ENCODE measurements around the gene DHX15.

DHX15 gene

DNA sequence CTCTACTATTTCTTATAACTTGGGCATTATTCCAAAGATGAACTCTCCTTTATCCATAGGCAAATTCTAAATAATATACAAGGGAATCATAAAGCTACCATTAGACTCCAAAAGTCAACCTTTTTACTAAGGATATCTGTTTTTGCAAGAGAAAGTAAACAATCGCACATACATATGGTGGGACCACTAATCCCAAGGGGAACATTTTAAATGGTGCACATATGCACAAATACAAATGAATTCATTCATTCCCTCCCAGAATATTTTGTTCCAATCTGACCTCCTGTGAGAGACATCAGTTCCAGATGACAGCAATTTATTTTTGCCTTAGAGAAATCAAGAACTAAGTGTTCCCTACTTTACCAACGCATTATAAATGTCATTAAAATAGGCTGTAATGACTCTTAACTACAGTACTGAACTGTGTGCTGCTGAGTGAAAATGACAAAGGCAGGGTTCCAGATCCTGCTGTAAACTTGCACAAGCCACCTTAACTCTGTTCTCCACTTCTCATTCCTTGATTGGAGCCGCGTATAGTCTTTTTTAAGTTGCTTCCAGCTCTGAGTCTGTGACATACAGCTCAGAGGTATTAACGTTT is 2.0 kb downstream of the DHX15 start:
- no peak for DNase-seq (ENCODE audit: low read depth)

DNA sequence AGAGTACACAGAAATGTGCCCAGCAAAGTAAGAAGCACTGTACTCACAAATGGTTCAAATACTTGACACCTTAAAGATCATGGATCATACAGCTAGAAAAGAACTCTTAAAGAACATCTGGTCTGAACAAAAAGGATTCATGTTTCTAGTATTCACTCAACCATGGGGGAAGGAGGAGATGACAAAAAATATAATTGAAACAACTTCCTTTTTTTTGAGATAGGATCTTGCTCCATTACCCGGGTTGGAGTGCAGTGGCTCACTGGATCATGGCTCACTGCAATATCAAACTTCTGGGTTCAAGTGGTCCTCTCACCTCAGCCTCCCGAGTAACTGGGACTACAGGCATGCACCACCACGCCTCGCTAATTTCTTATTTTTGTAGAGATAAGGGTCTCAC is 6.0 kb downstream of the DHX15 start:
- no peak for DNase-seq (ENCODE audit: low read depth)

DNA sequence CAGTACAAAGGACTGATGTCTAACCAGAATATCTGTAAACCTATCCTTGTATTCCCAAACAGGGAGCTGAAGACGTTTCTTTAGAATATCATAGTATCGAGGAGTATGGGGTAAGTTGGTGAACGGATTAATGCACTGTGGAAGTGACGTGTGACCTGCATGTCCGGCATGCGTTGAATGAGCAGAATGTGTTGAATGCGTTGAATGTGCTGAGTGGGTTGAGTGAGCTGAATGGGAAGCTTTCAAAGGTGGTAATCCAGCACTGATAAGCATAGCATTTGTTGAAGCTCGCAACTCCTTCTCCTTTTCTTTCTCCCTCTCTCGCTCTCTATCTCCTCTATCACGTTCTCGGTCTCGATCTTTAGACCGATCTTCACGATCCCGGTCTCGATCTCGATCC is 8.1 kb downstream of the DHX15 start:
- no peak for DNase-seq (ENCODE audit: low read depth)

DNA sequence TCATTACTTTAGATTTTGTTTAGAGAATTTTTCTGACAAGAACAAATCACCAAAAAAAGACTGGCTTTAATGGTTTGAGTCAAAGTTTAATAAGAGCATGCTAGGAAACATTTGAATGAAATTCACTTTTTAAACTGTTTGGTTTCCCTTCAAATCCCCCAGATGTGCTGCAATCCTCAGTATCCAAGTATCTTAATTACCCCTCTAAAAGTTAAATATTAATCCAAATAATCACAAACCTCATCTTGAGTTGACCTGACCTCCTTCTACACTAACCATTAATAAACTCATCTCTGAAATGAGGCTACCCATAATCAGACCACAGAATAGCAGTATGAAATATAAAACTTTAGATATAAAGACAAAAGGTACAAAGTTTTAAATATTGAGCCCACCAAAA is 10.1 kb downstream of the DHX15 start:
- no peak for DNase-seq (ENCODE audit: low read depth)

DNA sequence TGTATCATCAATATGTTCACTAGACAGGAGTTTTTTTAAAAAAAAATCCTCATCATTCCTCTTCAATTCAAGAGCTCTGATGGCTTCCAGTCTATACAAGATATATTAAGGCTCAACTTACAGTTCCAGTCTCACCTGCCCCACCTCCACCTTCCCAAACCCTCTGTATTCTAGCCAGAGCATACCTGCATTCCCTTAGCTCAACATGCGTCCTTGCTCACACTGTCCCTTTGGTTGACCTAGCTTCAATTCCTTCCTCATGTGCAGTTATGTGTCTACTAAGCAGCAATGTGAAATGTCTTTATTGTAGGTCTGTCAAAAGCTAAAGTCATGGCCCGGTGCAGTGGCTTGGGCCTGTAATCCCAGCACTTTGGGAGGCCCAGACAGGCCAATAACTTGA is 10.8 kb downstream of the DHX15 start:
- no peak for DNase-seq (ENCODE audit: low read depth)

DNA sequence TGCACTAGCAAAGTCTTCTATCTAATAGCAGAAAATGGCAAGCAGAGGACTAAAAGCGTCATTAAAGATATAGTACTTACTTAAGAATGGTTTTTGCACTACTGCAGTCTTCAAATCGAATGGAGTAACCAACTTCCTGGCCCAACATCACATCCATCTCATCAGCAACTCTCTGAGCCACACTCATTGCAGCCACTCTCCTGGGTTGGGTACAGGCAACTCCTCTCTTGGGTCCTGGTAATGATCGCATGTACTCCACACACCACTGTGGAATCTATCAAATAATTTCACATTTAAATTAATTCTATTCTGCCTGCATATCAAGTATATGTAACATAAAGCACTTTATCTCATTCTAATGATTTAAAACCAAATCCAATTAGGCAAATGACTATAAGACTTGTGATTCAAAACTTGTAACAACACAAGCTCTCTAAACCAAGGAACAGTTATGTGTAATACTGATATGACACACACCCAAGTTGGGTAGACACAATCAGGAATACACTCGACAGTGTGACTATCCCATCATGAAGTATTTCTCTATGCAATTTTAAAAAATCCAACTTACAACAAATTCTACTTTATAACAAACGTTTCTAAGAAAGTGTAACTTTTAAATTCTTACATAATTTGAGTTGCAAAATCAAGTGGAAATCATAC is 13.6 kb downstream of the DHX15 start:
- DNase-seq (ENCODE audit: low read depth), result no peak

DNA sequence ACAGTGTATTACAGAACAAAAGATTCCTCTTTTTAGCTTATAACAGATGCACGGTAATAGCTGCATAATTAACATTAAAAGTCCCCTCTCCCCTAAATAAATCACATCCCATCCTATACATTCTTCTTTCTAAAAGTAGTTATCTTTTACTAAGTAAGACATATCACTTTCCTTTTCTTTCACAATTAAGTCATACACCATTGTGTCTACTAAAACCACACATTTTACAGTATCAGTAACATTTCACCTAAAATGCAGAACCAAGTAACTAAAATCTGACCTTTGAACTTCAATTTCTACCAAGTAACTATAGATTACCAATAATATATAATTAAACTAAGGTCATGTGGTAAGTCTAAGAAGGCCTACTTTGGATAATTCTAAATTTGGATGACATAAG is 14.2 kb downstream of the DHX15 start:
- DNase-seq (ENCODE audit: low read depth), result no peak

DNA sequence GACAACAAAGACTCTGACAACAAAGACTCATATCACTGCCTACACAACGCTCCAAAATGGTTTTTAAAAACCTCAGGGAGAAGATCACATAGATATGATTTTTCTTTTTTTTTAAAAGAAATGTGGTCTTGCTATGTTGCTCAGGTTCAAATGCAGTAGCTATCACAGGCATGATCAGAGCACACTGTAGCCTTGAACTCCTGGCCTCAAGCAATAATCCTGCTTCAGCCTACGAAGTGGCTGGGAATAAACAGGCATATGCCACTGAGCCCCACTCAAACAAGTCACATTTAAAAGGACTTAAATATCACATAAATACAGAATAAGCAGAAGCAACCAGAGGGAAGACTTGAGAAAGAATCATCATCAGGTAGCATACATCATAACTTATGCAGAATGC is 14.7 kb downstream of the DHX15 start:
- DNase-seq (ENCODE audit: low read depth), result no peak

DNA sequence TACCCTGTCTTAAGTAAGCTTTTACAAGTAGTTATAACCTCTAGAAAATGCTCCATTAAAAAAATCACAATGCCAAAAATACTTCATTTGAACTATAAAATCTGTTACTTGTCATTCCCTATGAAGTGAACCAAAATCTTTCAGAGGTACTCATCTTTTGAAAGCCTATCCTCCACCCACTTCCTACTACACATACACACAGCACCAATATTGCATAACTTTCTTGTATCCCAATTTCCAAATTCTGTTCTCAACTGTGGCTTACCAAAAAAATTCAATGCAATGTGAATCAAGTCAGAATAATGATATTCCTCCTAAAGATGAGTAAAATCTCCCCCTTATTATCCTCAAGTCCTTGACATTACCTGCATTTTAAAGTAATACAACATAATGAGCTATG is 15.9 kb downstream of the DHX15 start:
- DNase-seq (ENCODE audit: low read depth), result no peak

DNA sequence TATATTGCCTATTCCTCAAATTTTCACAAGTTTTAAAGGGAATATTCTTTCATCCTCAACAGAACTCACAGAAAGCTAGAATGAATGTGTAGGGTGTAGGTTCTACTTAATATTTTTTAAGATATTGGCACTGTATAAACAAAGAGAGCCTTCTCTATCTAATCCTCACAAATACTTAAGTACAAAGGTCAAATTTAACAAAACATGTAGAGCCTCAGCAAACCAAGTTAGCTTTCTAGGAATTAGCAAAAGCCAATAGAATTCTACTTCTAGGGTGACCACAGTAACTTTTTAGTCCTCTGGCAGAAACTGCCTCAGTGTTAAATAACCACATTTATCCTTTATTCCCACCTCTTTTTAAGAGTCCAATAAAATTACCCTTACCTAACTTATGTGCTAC is 19.3 kb downstream of the DHX15 start:
- DNase-seq (ENCODE audit: low read depth), result no peak

DNA sequence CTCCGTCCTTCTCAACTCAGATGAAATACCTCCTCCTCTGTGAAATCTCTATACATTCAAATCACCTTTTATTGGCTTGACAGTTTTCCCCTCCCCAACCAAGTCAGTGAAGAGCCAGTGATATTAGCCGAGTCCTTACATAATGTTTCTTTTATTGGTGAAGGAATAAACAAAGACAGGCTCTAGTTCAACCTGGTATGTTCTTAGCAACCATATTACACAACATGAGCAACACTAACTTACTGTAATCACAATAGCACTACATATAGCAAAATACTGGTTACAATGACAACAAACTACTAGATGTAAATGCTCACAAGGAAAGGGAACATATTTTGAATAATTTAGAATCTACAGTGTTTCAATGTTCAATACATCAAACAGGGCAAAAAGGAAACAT is 19.9 kb downstream of the DHX15 start:
- DNase-seq (ENCODE audit: low read depth), result no peak

DNA sequence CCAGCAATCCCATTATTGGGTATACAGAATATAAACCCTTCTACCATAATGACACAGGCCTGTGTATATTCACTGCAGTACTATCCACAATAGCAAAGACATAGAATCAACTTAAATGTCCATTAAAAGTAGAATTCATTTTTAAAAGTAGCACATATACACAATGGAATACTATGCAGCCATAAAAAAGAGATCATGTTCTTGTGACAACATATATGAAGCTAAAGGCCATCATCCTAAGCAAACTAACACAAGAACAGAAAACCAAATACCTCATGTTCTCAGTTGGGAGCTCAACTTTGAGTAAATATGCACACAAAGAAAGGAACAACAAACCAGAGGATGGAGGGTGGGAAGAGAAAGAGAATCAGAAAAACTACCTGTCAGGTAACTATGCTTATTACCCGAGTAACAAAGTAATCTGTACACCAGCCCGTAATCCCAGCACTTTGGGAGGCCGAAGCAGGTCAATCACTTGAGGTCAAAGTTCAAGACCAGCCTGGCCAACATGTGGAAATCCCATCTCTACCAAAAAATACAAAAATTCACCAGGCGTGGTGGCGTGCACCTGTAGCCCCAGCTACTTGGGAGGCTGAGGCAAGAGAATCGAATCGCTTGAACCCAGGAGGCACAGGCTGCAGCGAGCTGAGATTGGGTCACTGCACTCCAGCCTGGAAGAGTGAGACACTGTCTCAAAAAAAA is 22.8 kb downstream of the DHX15 start:
- no peak for DNase-seq (ENCODE audit: low read depth)

DNA sequence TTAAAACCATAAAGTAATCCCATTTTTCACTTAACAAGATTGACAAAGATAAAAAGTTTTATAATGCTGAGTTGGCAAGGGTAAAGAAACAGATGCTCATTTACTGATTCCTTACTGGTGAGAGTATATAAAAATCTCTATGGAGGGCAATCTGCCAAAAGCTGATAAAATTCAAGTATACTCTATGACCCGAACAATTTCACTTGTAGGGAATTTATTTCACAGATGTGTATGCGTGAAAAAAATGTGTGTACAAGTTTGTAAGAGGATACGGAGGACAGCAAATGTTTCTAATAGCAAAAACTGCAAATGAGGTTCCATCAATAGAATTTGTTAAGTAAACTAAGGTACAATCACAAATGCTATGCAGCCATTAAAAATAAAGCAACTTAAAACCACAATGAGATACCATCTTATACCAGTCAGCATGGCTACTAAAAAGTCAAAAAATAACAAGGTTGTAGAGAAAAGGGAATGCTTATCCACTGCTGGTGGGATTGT is 23.4 kb downstream of the DHX15 start:
- no peak for DNase-seq (ENCODE audit: low read depth)

DNA sequence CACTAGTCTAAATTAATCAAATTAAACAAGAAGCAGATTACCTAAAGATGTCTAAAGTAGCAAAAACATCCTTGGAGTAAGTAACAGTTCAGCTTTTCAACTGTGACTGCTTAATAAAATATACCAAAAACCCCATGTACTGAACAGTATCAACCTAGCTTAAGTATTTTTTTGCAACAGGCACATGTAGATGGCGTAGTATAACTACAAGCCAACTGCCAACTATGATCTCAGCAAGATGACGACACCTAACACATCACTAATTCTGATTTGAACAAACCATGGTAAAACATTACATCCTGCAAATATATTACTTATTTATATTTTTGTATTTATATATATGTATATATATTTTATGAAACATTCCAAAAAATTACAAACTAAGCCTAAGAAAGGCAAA is 24.5 kb downstream of the DHX15 start:
- no peak for DNase-seq (ENCODE audit: low read depth)

DNA sequence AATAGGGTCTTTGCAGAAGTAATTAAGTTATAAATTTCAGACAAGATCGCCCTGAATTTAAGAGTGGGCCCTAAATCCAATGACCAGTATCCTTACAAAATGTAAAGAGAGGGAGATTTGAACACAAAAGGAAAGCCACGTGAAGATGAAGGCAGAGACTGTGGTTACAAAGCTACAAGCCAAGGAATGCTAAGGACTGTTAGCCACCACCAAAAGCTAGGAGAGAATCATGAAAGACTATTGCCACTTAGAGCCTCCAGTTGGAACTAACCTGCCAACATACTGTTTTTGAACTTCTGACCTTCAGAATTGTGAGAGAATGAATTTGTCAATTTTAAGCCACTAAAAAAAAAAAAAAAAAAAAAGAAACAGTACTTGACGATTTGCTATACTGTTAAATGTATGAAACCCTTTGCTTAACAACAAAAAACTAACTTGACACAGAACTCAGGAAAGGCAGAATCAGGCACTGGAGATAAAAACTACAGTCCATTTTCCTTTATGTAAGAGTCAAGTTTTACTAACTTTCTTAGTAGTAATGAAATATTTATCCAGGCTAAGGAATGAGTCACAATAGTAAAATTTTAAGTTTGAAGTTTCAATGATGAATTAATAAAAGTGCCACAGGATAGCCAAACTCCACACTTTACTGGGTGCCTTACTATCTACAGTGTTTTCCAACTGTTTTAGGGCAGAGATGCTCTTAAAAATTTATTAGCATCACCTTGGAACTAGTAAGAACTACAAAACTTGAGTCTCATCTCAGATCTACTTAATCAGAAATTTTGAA is 25.1 kb downstream of the DHX15 start:
- DNase-seq (ENCODE audit: low read depth), result no peak

DNA sequence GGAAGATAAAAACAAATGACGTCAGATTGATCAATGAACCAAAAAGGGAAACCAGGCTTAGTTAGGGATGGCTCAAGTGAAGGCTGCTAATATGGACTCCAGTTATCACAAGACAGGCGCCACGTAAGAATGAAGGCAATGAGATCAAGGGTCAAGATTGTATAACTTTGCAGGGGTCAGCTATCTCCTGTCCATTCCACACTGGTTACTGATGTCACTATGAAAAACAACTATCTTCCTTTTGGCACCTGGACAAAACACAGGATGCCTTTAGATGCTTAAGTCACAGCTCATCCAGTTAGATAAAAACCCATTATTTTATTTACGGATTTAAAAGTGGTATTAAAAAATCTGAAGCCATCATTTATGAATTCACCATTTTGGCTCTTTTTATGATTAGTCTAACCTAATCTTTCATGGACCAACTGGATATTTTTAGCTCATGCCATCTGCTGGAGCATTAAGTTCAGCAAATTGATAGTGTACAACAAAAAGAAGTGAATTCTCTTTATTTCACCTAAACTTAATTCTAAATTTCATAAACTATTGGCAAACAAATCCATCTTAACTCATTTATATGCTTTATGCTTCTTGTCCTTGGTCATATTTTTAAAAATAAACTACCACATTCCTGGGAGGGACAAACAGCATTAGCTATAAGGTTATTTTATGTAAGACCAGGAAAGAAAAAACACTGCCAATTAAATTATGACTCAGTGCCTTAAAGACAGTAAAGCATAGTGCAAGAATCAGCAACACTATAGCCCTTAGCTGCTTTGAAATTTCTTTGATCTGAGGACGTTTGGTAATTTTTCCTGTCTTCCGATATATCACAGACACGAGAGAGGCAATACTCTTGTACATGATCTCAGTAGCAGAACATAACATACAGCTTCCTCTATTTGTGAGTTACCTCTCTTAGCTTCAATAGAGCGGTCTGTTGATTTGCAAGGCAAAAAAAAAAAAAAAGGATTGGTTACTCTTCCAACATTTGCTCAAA is 27.0 kb downstream of the DHX15 start:
- DNase-seq (ENCODE audit: low read depth), result no peak

DNA sequence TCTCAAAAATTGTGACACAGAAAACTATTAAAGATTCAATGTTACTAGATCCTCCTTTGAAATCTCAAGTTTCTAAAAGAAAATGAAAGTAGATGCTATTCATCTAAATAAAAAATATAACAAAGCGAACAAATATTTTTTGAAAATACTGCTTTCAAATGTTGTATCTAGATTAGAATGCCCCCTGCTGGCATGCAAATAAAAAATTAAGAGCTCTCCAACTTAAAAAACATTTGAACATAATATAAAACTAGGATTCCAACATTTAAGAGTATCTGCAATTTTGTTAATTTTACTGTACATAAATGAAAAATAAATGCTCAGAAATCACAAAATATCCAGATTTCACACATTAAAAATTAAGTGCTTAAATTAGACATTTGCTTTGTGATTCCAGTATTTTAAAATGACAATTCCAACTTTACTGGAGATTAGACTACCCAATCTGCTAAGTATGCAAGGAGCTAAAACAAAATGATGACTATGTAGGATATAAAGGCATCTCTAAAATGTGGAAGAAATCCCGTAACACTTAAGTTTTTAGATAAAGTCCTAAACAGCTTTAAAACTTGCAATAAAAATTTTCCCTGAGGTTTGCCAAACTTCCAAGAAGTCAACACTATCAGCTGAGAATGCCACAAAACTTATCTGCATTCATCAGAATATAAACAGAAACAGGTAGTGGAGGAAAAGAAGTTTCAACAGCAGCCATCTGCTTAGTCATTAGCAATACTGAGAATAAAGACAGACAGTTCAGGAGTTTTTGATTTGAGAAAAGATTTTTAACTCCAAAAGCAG is 32.7 kb downstream of the DHX15 start:
- DNase-seq (ENCODE audit: low read depth), result no peak

DNA sequence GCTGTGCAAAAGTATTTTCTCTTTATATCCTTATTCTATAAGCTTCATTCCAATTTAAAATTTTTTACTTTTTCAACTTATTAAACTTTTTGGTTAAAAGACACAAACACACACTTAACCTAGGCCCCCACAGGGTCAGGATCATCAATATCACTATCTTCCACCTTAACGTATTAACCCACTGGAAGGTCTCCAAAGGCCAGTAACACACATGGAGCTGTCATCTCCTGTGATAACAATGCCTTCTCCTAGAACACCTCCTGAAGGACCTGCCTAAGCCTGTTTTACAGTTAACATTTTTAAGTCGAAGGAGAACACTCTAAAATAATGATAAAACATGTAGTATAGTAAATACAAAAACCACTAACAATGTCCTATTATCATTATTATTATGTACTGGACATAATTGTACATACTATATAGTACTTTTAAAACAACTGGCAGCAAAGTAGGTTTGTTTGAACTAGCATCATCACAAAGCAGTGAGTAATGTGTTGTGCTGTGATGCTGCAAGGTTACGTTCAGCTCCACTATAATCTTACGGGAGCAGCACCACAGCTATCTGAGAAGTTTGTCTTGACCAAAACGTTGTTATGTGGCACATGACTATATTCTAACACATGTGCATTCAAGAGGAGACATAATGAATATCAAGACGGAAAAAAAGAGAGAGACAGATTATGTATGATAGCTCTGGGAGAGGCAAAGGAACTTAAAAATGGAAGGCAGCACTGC is 33.7 kb downstream of the DHX15 start:
- no peak for DNase-seq (ENCODE audit: low read depth)

DNA sequence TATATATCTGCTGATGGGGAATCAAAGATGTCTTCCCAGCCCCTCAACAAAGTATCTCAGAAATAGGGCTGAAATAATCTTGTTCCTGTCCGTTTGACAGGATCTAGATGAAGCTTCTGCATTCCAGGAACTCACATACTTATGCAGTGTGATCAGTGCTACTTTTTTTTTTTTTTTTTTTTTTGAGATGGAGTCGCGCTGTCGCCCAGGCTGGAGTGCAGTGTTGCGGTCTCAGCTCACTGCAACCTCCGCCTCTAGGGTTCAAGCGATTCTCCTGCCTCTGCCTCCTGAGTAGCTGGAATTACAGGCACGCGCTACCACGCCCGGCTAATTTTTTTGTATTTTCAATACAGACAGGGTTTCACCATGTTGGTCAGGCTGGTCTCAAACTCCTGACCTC is 36.4 kb downstream of the DHX15 start:
- no peak for DNase-seq (ENCODE audit: low read depth)
